OCI-LY1 (cell line): ENCODE results near the gene QPRT.

Experiments used
- H2AFZ ChIP-seq: fragments of 200-600 bp; sonication (generic), shearing (Covaris generic); 2 replicates; pipeline ENCODE4 v1.6.0; 2014; ENCODE audit warnings: antibody characterized with exemption, mild to moderate bottlenecking, low read length
- H3F3A ChIP-seq: fragments of 200-600 bp; sonication (generic), shearing (Covaris generic); 2 replicates; pipeline ENCODE4 v1.6.0; 2014; ENCODE audit warnings: mild to moderate bottlenecking, antibody characterized with exemption, low read length, moderate library complexity; ENCODE audit not compliant: insufficient read depth
- H3K27ac ChIP-seq: fragments of 200-600 bp; sonication (generic); 2 replicates; pipeline ENCODE4 v1.5.1; 2014; ENCODE audit warnings: low read length, mixed run types, mild to moderate bottlenecking, low read depth; ENCODE audit not compliant: poor library complexity, severe bottlenecking
- H3K27me3 ChIP-seq: fragments of 200-600 bp; sonication (generic); 2 replicates; pipeline ENCODE4 v1.6.0; 2014; ENCODE audit warnings: antibody characterized with exemption, mild to moderate bottlenecking, low read length, moderate library complexity; ENCODE audit not compliant: insufficient read depth
- H3K36me3 ChIP-seq: fragments of 200-600 bp; sonication (generic); 2 replicates; pipeline ENCODE4 v1.6.1; 2014; ENCODE audit warnings: mild to moderate bottlenecking, antibody characterized with exemption, low read length, moderate library complexity, mixed read lengths; ENCODE audit not compliant: insufficient read depth
- H3K4me1 ChIP-seq: fragments of 200-600 bp; sonication (generic); 2 replicates; pipeline ENCODE4 v1.5.1; 2014; ENCODE audit warnings: mild to moderate bottlenecking, low read length, moderate library complexity; ENCODE audit not compliant: insufficient read depth, severe bottlenecking
- H3K4me2 ChIP-seq: fragments of 200-600 bp; sonication (generic), shearing (Covaris generic); 2 replicates; pipeline ENCODE4 v1.6.1; 2014; ENCODE audit warnings: low read length
- H3K4me3 ChIP-seq: fragments of 200-600 bp; sonication (generic); 2 replicates; pipeline ENCODE4 v1.5.1; 2014; ENCODE audit warnings: low read length, low read depth, mild to moderate bottlenecking, mixed read lengths; ENCODE audit not compliant: poor library complexity, severe bottlenecking
- H3K79me2 ChIP-seq: fragments of 200-600 bp; shearing (Covaris generic); 2 replicates; pipeline ENCODE4 v1.6.1; 2016; ENCODE audit warnings: mixed run types, low read length, mixed read lengths; ENCODE audit not compliant: insufficient read depth
- H3K9ac ChIP-seq: fragments of 200-600 bp; sonication (generic), shearing (Covaris generic); 2 replicates; pipeline ENCODE4 v1.6.1; 2014; ENCODE audit warnings: mild to moderate bottlenecking, low read length, mixed read lengths
- H3K9me2 ChIP-seq: fragments of 200-600 bp; sonication (generic), shearing (Covaris generic); 2 replicates; pipeline ENCODE4 v1.6.1; 2014; ENCODE audit warnings: low read depth, mild to moderate bottlenecking, low read length, mixed read lengths
- H3K9me3 ChIP-seq: fragments of 200-600 bp; shearing (Covaris generic); 2 replicates; pipeline ENCODE4 v1.6.1; 2014; ENCODE audit warnings: low read length, mixed read lengths
- H4K20me1 ChIP-seq: fragments of 200-600 bp; sonication (generic), shearing (Covaris generic); 2 replicates; pipeline ENCODE4 v1.6.0; 2016; ENCODE audit warnings: mild to moderate bottlenecking, low read length; ENCODE audit not compliant: insufficient read depth
- EZH2 ChIP-seq: fragments of 200-600 bp; sonication (generic), shearing (Covaris generic); IDR thresholded peaks from 2 replicates; pipeline ENCODE4 v1.8.0; 2017; ENCODE audit warnings: borderline replicate concordance, mixed run types, mild to moderate bottlenecking, antibody characterized with exemption, low read length, moderate library complexity, mixed read lengths
- TF ChIP-seq, protein P1 (sequence below): fragments of 200-600 bp; sonication (generic), shearing (Covaris generic); IDR thresholded peaks from 2 replicates; pipeline ENCODE4 v1.5.1; 2017; ENCODE audit warnings: mild to moderate bottlenecking, antibody characterized with exemption, low read length, moderate library complexity, mixed read lengths

Gene QPRT

GRCh38 chr16:29658705-29659104 lies 20.3 kb upstream of the QPRT start:
- TF ChIP-seq, protein P1, sequence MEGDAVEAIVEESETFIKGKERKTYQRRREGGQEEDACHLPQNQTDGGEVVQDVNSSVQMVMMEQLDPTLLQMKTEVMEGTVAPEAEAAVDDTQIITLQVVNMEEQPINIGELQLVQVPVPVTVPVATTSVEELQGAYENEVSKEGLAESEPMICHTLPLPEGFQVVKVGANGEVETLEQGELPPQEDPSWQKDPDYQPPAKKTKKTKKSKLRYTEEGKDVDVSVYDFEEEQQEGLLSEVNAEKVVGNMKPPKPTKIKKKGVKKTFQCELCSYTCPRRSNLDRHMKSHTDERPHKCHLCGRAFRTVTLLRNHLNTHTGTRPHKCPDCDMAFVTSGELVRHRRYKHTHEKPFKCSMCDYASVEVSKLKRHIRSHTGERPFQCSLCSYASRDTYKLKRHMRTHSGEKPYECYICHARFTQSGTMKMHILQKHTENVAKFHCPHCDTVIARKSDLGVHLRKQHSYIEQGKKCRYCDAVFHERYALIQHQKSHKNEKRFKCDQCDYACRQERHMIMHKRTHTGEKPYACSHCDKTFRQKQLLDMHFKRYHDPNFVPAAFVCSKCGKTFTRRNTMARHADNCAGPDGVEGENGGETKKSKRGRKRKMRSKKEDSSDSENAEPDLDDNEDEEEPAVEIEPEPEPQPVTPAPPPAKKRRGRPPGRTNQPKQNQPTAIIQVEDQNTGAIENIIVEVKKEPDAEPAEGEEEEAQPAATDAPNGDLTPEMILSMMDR = no peak
- no peak for TF ChIP-seq EZH2

GRCh38 chr16:29662000-29662728 lies 16.8 kb upstream of the QPRT start:
- 0 out of 2 replicates have a peak, but pooled peaks cover 7% of the 10 kb centered on the region for H3K36me3 ChIP-seq
- no peaks in the 10 kb centered on the region for H4K20me1 ChIP-seq
- no peak overlapping the region for H2AFZ ChIP-seq
- peaks cover 21% of the 10 kb centered on the region for H3K79me2 ChIP-seq
- no peaks in the 10 kb centered on the region for H3K9me3 ChIP-seq
- peak overlapping the region; percentile 84 for H3K4me2 ChIP-seq
- TF ChIP-seq, protein P1 = no peak
- TF ChIP-seq EZH2 = no peak
- no peaks in the 10 kb centered on the region for H3K9me2 ChIP-seq
- H3K4me3 ChIP-seq = peak overlapping the region; percentile 83
- peak overlapping the region; percentile 90 for H3K9ac ChIP-seq
- peak overlapping the region; percentile 93 for H3K27ac ChIP-seq
- peaks cover 12% of the 10 kb centered on the region; the same call in 1 of the 2 replicates for H3F3A ChIP-seq
- peaks cover 51% of the 10 kb centered on the region for H3K4me1 ChIP-seq
- H3K27me3 ChIP-seq = no peaks in the 10 kb centered on the region

More at GRCh38 chr16:29658705-29659104, 20.3 kb upstream of the QPRT start:
- Histone ChIP-seq H3K4me3 (no peak overlapping the region), H3K9me2 (no peaks in the 10 kb centered on the region), H3K9ac (no peak overlapping the region), H3K9me3 (no peaks in the 10 kb centered on the region), H3K79me2 (peaks cover 3% of the 10 kb centered on the region; the same call in 1 of the 2 replicates), H4K20me1 (no peaks in the 10 kb centered on the region), H3K27me3 (no peaks in the 10 kb centered on the region), H3K4me1 (peaks cover 25% of the 10 kb centered on the region), H3F3A (peaks cover 12% of the 10 kb centered on the region; the same call in 1 of the 2 replicates), H3K4me2 (no peak overlapping the region), H2AFZ (no peak overlapping the region), H3K36me3 (no peaks in the 10 kb centered on the region), H3K27ac (no peak overlapping the region)

DNA sequence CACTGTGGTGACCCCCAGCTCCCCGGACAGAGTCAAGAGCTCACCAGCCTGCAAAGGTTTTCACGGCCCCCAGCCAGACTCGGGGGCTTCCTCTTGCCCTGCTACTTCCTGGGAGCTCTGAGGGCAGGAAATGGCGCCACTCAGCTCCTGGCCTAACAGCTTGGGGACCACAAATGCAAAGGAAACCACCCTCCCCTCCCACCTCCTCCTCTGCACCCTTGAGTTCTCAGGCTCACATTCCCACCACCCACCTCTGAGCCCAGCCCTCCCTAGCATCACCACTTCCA lies 16.3 kb upstream of the QPRT start:
- no peaks in the 10 kb centered on the region for H3K9me3 ChIP-seq

More for the DNA sequence above, 16.3 kb upstream of the QPRT start:
- Histone ChIP-seq H3K27ac (peak overlapping the region; percentile 93), H2AFZ (no peak overlapping the region), H3K9ac (peak overlapping the region; percentile 90), H3K4me2 (peak overlapping the region; percentile 84), H4K20me1 (no peaks in the 10 kb centered on the region), H3K4me1 (peaks cover 55% of the 10 kb centered on the region), H3K9me2 (no peaks in the 10 kb centered on the region), H3K4me3 (peak overlapping the region; percentile 83), H3K79me2 (peaks cover 24% of the 10 kb centered on the region), H3K27me3 (no peaks in the 10 kb centered on the region), H3K36me3 (0 out of 2 replicates have a peak, but pooled peaks cover 7% of the 10 kb centered on the region), H3F3A (peaks cover 12% of the 10 kb centered on the region; the same call in 1 of the 2 replicates)
- TF ChIP-seq, protein P1 = no peak
- no peak for TF ChIP-seq EZH2
